Keratinocyte (primary cell): Measurements from ENCODE around the gene TTC28. TPM values are rescaled to one million over a fixed set of nuclear protein-coding genes. Genes with fewer than 3 reads are reported as not detected.

Experiments used
- DNase-seq: peaks from one replicate; pipeline ENCODE4 v3.0.0-alpha.2; 2011; ENCODE audit warnings: low read depth, missing footprints, low spot score
- FAIRE-seq: peaks from 2 replicates; lab custom pipeline; 2011; peaks lifted over from hg19 to GRCh38; lab: Jason Lieb, UNC
- H2AFZ ChIP-seq: 2 replicates; pipeline ENCODE4 v1.6.0; 2012; ENCODE audit warnings: low read length, control low read depth, inconsistent platforms; ENCODE audit not compliant: control insufficient read depth
- H3K27ac ChIP-seq: 2 replicates; pipeline ENCODE4 v1.5.1; 2011; ENCODE audit warnings: low read length; ENCODE audit not compliant: control insufficient read depth, insufficient read depth
- H3K27me3 ChIP-seq: 3 replicates; pipeline ENCODE4 v1.6.0; 2011; ENCODE audit warnings: low read length; ENCODE audit not compliant: control insufficient read depth, insufficient read depth; ENCODE audit errors: extremely low read depth
- H3K36me3 ChIP-seq, 2 experiments: 2 replicates in 1 of 2; 3 replicates in 1 of 2; pipeline ENCODE4 v1.5.1; 2011; ENCODE audit warnings: low read length in 2 of 2, mild to moderate bottlenecking in 1 of 2; ENCODE audit not compliant: control insufficient read depth in 2 of 2, insufficient read depth in 2 of 2; ENCODE audit errors: extremely low read depth in 1 of 2
- H3K4me1 ChIP-seq: 3 replicates; pipeline ENCODE4 v1.5.1; 2011; ENCODE audit warnings: low read length; ENCODE audit not compliant: control insufficient read depth, insufficient read depth; ENCODE audit errors: extremely low read depth
- H3K4me2 ChIP-seq: 3 replicates; pipeline ENCODE4 v1.6.0; 2011; ENCODE audit warnings: low read depth, low read length; ENCODE audit not compliant: control insufficient read depth, insufficient read depth; ENCODE audit errors: extremely low read depth
- H3K4me3 ChIP-seq, 3 experiments: fragments of 200-600 bp in 1 of 3; sonication (generic) in 1 of 3; 2 replicates in 2 of 3; 3 replicates in 1 of 3; pipeline ENCODE4 v1.5.1; 2011 to 2016; ENCODE audit warnings: low read length in 3 of 3, mild to moderate bottlenecking in 3 of 3, control low read depth in 2 of 3, inconsistent platforms in 1 of 3, low read depth in 1 of 3, mixed read lengths in 1 of 3, mixed run types in 1 of 3, moderate library complexity in 1 of 3; ENCODE audit not compliant: control insufficient read depth in 2 of 3, insufficient read depth in 2 of 3; ENCODE audit errors: extremely low read depth in 1 of 3
- H3K79me2 ChIP-seq: 2 replicates; pipeline ENCODE4 v1.6.0; 2012; ENCODE audit warnings: low read length; ENCODE audit not compliant: control insufficient read depth, insufficient read depth
- H3K9ac ChIP-seq: 3 replicates; pipeline ENCODE4 v1.6.0; 2011; ENCODE audit warnings: low read length; ENCODE audit not compliant: control insufficient read depth, insufficient read depth; ENCODE audit errors: extremely low read depth
- H3K9me1 ChIP-seq: 3 replicates; pipeline ENCODE4 v1.6.0; 2011; ENCODE audit warnings: low read length; ENCODE audit not compliant: control insufficient read depth, insufficient read depth; ENCODE audit errors: extremely low read depth
- H3K9me3 ChIP-seq: 2 replicates; pipeline ENCODE4 v1.5.1; 2012; ENCODE audit warnings: low read depth, low read length; ENCODE audit not compliant: control insufficient read depth
- H4K20me1 ChIP-seq: 3 replicates; pipeline ENCODE4 v1.6.0; 2011; ENCODE audit warnings: low read length; ENCODE audit not compliant: control insufficient read depth, insufficient read depth; ENCODE audit errors: extremely low read depth
- EZH2 ChIP-seq: IDR thresholded peaks from one replicate; pipeline ENCODE4 v1.6.1; 2012; ENCODE audit warnings: inconsistent platforms, mild to moderate bottlenecking, low read length, moderate library complexity
- dilution Hi-C: fragments of 300-500 bp; cut with MboI; formaldehyde crosslinking; loops from one replicate; pipeline ENCODE4 v1.7.0; 2020; ENCODE audit warnings: low sequenced_read_pairs; ENCODE audit not compliant: extremely low pct_ligation_motif_present
- polyA plus RNA-seq, 5 experiments: library from polyadenylated mRNA; depleted of rRNA in 3 of 5; stranded (reverse) in 3 of 5; stranded (forward) in 1 of 5; unstranded in 1 of 5; fragments of >200 nt; gene quantifications; 1 replicate in 1 of 5; 2 replicates in 3 of 5; 3 replicates in 1 of 5; pipeline versions ENCODE4 v1.2.1 to v1.2.3, GENCODE V29; 2011 to 2012; ENCODE audit warnings: missing spikeins in 2 of 5, low read depth in 1 of 5, low replicate concordance in 1 of 5
- TF ChIP-seq, protein P1 (sequence below), 3 experiments: IDR thresholded peaks in 1 of 3; conservative IDR thresholded peaks in 1 of 3; optimal IDR thresholded peaks in 1 of 3; 2 replicates in 2 of 3; 3 replicates in 1 of 3; pipeline versions ENCODE3 to v1.5.1; 2011; ENCODE audit warnings: low read length in 3 of 3, mild to moderate bottlenecking in 3 of 3, moderate library complexity in 2 of 3, control low read depth in 1 of 3, inconsistent platforms in 1 of 3; ENCODE audit not compliant: insufficient read depth in 2 of 3; ENCODE audit errors: extremely low read depth in 1 of 3

TTC28 gene
- polyA plus RNA-seq, 1 donor (not counting 4 experiments of a cell fraction or from before 2014, with no cell fraction given): 0.66 TPM

DNA sequence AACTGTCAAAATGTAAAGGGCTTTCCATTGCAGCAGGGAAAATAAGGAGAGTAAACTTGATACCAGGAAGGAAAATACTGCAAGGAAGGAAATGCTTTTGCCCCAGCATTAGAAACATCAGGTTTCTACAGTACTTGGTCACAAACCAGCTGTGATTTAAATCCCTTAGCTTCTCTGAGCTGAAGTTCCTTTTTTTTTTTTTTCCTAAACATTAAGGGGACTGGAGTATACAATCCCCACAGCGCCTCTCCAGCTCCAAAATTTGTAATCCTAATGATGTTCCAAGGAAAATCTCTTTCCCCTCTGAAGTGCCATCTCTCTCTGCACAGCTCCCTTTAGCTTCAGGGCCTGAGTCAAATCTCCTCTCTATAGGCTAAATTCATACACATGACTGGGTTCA lies 540.1 kb downstream of the TTC28 start:
- Histone ChIP-seq H3K9me3 (no peaks in the 10 kb centered on the region), H3K79me2 (no peaks in the 10 kb centered on the region), H3K9ac (no peak overlapping the region), H2AFZ (no peak overlapping the region), H4K20me1 (no peaks in the 10 kb centered on the region), H3K4me3 (no peak overlapping the region), H3K4me2 (no peak overlapping the region), H3K27ac (no peak overlapping the region), H3K36me3 (no peaks in the 10 kb centered on the region), H3K4me1 (peaks cover 22% of the 10 kb centered on the region), H3K9me1 (no peaks in the 10 kb centered on the region), H3K27me3 (no peaks in the 10 kb centered on the region)
- dilution Hi-C loops: no loop called here
- DNase-seq: no peak
- no peak for FAIRE-seq
- no peak for TF ChIP-seq EZH2
- TF ChIP-seq, protein P1, sequence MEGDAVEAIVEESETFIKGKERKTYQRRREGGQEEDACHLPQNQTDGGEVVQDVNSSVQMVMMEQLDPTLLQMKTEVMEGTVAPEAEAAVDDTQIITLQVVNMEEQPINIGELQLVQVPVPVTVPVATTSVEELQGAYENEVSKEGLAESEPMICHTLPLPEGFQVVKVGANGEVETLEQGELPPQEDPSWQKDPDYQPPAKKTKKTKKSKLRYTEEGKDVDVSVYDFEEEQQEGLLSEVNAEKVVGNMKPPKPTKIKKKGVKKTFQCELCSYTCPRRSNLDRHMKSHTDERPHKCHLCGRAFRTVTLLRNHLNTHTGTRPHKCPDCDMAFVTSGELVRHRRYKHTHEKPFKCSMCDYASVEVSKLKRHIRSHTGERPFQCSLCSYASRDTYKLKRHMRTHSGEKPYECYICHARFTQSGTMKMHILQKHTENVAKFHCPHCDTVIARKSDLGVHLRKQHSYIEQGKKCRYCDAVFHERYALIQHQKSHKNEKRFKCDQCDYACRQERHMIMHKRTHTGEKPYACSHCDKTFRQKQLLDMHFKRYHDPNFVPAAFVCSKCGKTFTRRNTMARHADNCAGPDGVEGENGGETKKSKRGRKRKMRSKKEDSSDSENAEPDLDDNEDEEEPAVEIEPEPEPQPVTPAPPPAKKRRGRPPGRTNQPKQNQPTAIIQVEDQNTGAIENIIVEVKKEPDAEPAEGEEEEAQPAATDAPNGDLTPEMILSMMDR (optimal IDR thresholded peaks at IDR 0.05 in 1 of 3, IDR thresholded peaks at IDR 0.05 in 1 of 3, conservative IDR thresholded peaks at IDR 0.05 in 1 of 3; ENCODE audit: extremely low read depth in 1 of 3, insufficient read depth in 2 of 3, low read length in 3 of 3): no peak

DNA sequence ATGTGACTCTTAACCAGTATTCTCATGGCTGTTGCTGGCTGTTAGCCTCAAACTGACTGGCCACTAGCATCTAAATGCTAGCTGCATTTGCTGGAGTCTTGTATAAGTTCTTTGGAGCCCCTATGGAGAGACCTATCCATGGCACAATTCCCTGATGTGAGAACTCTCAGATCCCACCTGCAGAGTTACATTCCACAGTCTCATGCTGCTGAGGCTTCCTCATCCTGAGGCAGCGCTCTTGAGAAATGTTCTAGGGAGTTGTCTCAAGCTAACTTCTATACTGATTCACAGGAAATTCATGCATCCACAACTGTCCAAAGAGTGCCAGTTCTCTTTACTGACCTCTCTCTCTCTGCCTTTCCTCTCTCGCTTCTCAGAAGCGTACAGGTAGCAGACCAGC lies 542.6 kb downstream of the TTC28 start:
- peaks cover 15% of the 10 kb centered on the region for H3K4me1 ChIP-seq
- no peaks in the 10 kb centered on the region for H3K9me3 ChIP-seq
- no peaks in the 10 kb centered on the region for H3K9me1 ChIP-seq
- dilution Hi-C loops: no loop called here
- no peak for FAIRE-seq
- TF ChIP-seq, protein P1 (optimal IDR thresholded peaks at IDR 0.05 in 1 of 3, IDR thresholded peaks at IDR 0.05 in 1 of 3, conservative IDR thresholded peaks at IDR 0.05 in 1 of 3; ENCODE audit: extremely low read depth in 1 of 3, insufficient read depth in 2 of 3, low read length in 3 of 3): no peak
- no peak for TF ChIP-seq EZH2
- H3K36me3 ChIP-seq: no peaks in the 10 kb centered on the region
- H3K79me2 ChIP-seq: no peaks in the 10 kb centered on the region
- no peaks in the 10 kb centered on the region for H4K20me1 ChIP-seq
- no peak overlapping the region for H2AFZ ChIP-seq
- no peak for DNase-seq
- H3K27ac ChIP-seq: no peak overlapping the region
- no peak overlapping the region for H3K4me2 ChIP-seq
- no peak overlapping the region for H3K4me3 ChIP-seq
- no peak overlapping the region for H3K9ac ChIP-seq
- H3K27me3 ChIP-seq: no peaks in the 10 kb centered on the region
